Prostate gland (tissue), 2 donors: ENCODE data around the gene ERN1. TPM values are rescaled to one million over a fixed set of nuclear protein-coding genes. Genes with fewer than 3 reads are reported as not detected.

ENCODE experiments used
- DNase-seq: peaks from one replicate; pipeline ENCODE4 v3.0.0-alpha.2; 2019; ENCODE audit warnings: low spot score
- H3K27ac ChIP-seq, 2 donors: fragments of 200-600 bp; sonication (generic); 2 replicates each; pipeline ENCODE4 v1.5.1; 2017 to 2019
- H3K27me3 ChIP-seq: fragments of 200-600 bp; sonication (generic); replicated peaks from 2 replicates; pipeline ENCODE4 v1.5.1; 2019; ENCODE audit not compliant: insufficient read depth
- H3K36me3 ChIP-seq, 2 donors: fragments of 200-600 bp; sonication (generic); 1 replicate in 1 of 2; 2 replicates in 1 of 2; pipeline versions ENCODE4 v1.5.1 to v1.8.1; 2017 to 2019
- H3K4me1 ChIP-seq: fragments of 200-600 bp; sonication (generic); replicated peaks from 2 replicates; pipeline ENCODE4 v1.5.1; 2019
- H3K4me3 ChIP-seq, 2 donors: fragments of 200-600 bp; sonication (generic); 2 replicates each; pipeline ENCODE4 v1.5.1; 2017 to 2019
- H3K9me3 ChIP-seq: fragments of 200-600 bp; sonication (generic); 2 replicates; pipeline ENCODE4 v1.5.1; 2017
- POLR2A ChIP-seq: fragments of 450-650 bp; IDR thresholded peaks from one replicate; pipeline ENCODE4 v1.6.1; 2016; ENCODE audit warnings: antibody characterized with exemption, mild to moderate bottlenecking
- POLR2AphosphoS5 ChIP-seq: sonication (generic); formaldehyde crosslinking; IDR thresholded peaks from one replicate; pipeline ENCODE4 v1.6.1; 2017; ENCODE audit warnings: antibody characterized with exemption
- WGBS: methylation state at CpG from one replicate; pipeline ENCODE4 v1.1.5; 2018; 5-methylcytosine and 5-hydroxymethylcytosine counted together
- intact Hi-C: fragments of 100-400 bp; cut with DNase I; formaldehyde crosslinking; loops from one replicate; pipeline ENCODE4 v1.14.2; 2022
- total RNA-seq, 2 donors: library from RNA; depleted of rRNA; stranded (reverse); fragments of >200 nt; gene quantifications; one replicate each; pipeline ENCODE4 v1.1.0, GENCODE V29; 2016
- TF ChIP-seq, protein P1 (sequence below), 4 experiments: fragments of 200-600 bp in 2 of 4; fragments of 450-650 bp in 2 of 4; sonication (generic) in 2 of 4; IDR thresholded peaks; 1 replicate in 3 of 4; 2 replicates in 1 of 4; pipeline ENCODE4 v1.5.1; 2016 to 2019; ENCODE audit warnings: antibody characterized with exemption in 4 of 4, mild to moderate bottlenecking in 2 of 4, moderate library complexity in 2 of 4

ERN1 gene
- total RNA-seq, 2 donors from 2014 or later = 14.4 to 21.4 TPM

- no peak overlapping the region for H3K27ac ChIP-seq
- H3K4me1 ChIP-seq = no peaks in the 10 kb centered on the region
- no peak overlapping the region for H3K4me3 ChIP-seq
- H3K36me3 ChIP-seq = no peaks in the 10 kb centered on the region
- no peak for DNase-seq
- WGBS = 97% methylated on average over 3 of the region's 3 CpGs
- intact Hi-C loops = no loop called here
- no peaks in the 10 kb centered on the region for H3K9me3 ChIP-seq
- TF ChIP-seq POLR2A (no peak), POLR2AphosphoS5 (no peak)
- TF ChIP-seq, protein P1, sequence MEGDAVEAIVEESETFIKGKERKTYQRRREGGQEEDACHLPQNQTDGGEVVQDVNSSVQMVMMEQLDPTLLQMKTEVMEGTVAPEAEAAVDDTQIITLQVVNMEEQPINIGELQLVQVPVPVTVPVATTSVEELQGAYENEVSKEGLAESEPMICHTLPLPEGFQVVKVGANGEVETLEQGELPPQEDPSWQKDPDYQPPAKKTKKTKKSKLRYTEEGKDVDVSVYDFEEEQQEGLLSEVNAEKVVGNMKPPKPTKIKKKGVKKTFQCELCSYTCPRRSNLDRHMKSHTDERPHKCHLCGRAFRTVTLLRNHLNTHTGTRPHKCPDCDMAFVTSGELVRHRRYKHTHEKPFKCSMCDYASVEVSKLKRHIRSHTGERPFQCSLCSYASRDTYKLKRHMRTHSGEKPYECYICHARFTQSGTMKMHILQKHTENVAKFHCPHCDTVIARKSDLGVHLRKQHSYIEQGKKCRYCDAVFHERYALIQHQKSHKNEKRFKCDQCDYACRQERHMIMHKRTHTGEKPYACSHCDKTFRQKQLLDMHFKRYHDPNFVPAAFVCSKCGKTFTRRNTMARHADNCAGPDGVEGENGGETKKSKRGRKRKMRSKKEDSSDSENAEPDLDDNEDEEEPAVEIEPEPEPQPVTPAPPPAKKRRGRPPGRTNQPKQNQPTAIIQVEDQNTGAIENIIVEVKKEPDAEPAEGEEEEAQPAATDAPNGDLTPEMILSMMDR (IDR thresholded peaks at IDR 0.05) = no peak
- no peaks in the 10 kb centered on the region for H3K27me3 ChIP-seq
Observed at GRCh38 chr17:64166876-64167275, 36.9 kb upstream of the ERN1 start.

DNA sequence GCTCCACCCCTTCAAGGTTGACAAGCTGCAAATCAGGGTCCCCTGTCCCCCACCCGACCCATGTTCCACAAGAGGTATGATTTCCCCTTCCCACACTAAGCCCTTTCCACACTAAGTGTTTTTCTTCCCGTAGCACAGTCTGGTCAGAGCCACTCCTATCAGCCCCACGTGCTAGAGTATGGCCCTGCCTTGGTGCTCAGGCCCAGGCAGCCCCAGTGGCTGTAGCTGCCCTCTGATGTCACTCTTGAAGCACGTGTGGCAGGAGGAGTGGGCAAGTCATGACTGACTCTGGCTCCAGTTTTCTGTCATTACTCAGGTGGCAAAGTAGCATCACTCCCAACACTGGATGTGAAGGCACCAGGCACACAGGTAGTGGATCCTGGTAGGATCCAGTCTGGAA lies 35.4 kb upstream of the ERN1 start:
- Histone ChIP-seq H3K27me3 (no peaks in the 10 kb centered on the region), H3K4me1 (no peaks in the 10 kb centered on the region), H3K36me3 (no peaks in the 10 kb centered on the region), H3K9me3 (no peaks in the 10 kb centered on the region), H3K27ac (no peak overlapping the region), H3K4me3 (no peak overlapping the region)
- TF ChIP-seq POLR2A (no peak), POLR2AphosphoS5 (no peak)
- TF ChIP-seq, protein P1 (IDR thresholded peaks at IDR 0.05) = no peak
- 91% methylated on average over 4 of the region's 4 CpGs for WGBS
- no peak for DNase-seq
- intact Hi-C loops = no loop called here

DNA sequence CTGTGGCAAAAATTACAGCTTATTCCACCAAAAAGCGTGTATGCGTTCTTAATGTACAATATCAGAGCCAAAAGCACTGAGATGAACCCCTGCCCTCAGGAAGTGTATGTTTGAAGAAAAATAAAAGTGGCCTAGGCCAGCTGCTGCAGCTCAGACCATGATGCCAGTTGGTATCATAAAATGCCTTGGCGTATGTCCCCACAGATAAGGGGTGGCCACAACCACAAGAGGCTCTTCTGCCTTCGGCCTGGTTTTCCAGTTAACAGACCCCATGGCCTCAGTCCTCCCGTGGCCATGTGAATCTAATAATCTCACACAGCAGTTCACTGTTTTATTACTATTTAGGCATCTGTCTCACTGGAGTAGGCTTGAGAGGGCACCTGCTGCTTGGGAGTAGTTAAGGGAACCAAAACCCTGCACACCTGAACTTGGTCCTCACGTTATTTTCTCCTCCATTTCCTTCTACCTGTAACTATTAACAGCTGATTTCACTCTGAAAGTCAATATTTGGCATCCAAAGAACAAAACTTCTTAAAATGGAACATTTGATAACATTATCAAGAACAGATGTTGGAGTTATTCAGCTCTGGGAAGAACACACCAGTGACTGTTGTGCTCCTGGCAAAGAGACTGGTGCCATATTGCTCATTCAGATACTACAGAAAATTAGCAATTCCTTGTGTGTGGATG lies 34.8 kb upstream of the ERN1 start:
- no peaks in the 10 kb centered on the region for H3K27me3 ChIP-seq
- intact Hi-C loops = no loop called here
- DNase-seq = no peak
- H3K4me1 ChIP-seq = no peaks in the 10 kb centered on the region
- WGBS = 96% methylated on average over 6 of the region's 6 CpGs
- H3K4me3 ChIP-seq = no peak overlapping the region
- H3K36me3 ChIP-seq = no peaks in the 10 kb centered on the region
- H3K9me3 ChIP-seq = no peaks in the 10 kb centered on the region
- no peak for TF ChIP-seq POLR2AphosphoS5
- TF ChIP-seq, protein P1 (IDR thresholded peaks at IDR 0.05) = no peak
- no peak for TF ChIP-seq POLR2A
- H3K27ac ChIP-seq = no peak overlapping the region

- TF ChIP-seq, protein P1 (IDR thresholded peaks at IDR 0.05) = no peak
- no peak for TF ChIP-seq POLR2A
- TF ChIP-seq POLR2AphosphoS5 = no peak
- no peak for DNase-seq
- H3K4me3 ChIP-seq = no peak overlapping the region
- intact Hi-C loops = no loop called here
- peaks cover 2% of the 10 kb centered on the region for H3K4me1 ChIP-seq
- 81% methylated on average over 6 of the region's 6 CpGs for WGBS
- H3K27me3 ChIP-seq = no peaks in the 10 kb centered on the region
- H3K27ac ChIP-seq = no peak overlapping the region
- H3K9me3 ChIP-seq = no peaks in the 10 kb centered on the region
- H3K36me3 ChIP-seq = no peaks in the 10 kb centered on the region
Observed at GRCh38 chr17:64163468-64163867, 33.5 kb upstream of the ERN1 start.

- no peak for DNase-seq
- TF ChIP-seq POLR2AphosphoS5 (no peak), POLR2A (no peak)
- TF ChIP-seq, protein P1 (IDR thresholded peaks at IDR 0.05) = no peak
- Histone ChIP-seq H3K4me3 (no peak overlapping the region), H3K4me1 (peaks cover 2% of the 10 kb centered on the region), H3K27me3 (no peaks in the 10 kb centered on the region), H3K9me3 (no peaks in the 10 kb centered on the region), H3K27ac (no peak overlapping the region), H3K36me3 (no peaks in the 10 kb centered on the region)
- WGBS = 84% methylated on average over 2 of the region's 2 CpGs
- intact Hi-C loops = no loop called here
Observed at GRCh38 chr17:64162554-64162953, 32.6 kb upstream of the ERN1 start.
